Activated CD4-positive, CD25-positive, alpha-beta regulatory T cell (primary cell): Measurements from ENCODE around the gene SNAP47.

Source experiments
- DNase-seq, 4 experiments: peaks; one replicate each; lab custom pipeline; 2025; lab: John Stamatoyannopoulos, UW

Gene SNAP47

DNA sequence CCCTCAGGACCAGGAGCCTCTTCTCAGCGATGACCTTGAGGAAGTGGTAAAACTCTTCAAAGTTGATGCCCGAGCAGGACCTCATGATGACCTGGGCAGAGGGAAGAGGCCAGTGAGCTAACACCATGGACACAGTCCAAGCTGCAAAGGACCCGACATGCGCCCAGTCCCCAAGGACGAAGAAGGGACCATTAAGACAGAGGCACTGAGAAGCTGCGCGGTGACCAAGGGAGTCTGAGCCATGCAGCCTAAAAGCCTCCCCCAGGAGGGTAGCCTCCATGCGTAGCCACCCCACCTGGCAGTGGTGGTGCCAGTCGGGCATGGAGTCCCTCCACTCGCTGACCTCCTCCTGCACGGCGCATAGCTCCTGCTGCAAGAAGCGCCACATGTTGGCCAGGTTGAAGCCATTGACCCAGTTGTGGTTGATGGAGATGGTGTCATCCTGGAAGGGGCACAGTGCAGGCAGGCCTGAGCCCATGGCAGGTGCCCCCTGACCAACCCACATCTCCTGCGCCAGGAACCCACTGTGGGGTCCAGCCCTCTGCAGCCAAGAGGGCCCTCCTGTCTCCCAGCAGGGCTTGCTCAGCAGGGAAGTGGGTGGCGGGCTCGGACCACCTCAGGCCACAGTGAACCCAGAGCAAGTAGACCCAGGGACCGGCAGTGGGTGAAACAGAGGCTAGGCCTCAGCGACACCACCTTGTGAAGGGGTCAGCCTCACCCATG lies 2.5 kb upstream of the SNAP47 start:
- DNase-seq, result no peak

DNA sequence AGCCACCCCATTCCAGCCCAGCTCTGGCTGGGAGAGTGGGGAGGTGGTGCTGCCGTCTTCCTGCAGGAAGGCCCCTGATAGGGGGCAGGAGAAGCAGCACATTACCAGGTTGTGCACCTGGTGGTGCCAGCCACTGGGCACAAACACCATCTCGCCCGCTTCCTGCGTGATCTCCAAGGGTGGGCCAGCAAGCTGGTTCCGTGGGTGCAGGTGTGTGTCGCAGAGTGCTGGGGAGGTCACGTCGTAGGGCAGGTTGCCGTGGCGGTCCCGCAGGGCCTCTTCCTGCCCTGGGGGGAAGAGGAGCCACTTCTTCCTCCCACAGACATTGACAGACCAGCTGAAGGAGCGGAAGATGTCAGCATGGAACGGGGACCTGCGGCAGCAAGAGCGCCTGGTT lies 1.9 kb upstream of the SNAP47 start:
- no peak for DNase-seq

DNA sequence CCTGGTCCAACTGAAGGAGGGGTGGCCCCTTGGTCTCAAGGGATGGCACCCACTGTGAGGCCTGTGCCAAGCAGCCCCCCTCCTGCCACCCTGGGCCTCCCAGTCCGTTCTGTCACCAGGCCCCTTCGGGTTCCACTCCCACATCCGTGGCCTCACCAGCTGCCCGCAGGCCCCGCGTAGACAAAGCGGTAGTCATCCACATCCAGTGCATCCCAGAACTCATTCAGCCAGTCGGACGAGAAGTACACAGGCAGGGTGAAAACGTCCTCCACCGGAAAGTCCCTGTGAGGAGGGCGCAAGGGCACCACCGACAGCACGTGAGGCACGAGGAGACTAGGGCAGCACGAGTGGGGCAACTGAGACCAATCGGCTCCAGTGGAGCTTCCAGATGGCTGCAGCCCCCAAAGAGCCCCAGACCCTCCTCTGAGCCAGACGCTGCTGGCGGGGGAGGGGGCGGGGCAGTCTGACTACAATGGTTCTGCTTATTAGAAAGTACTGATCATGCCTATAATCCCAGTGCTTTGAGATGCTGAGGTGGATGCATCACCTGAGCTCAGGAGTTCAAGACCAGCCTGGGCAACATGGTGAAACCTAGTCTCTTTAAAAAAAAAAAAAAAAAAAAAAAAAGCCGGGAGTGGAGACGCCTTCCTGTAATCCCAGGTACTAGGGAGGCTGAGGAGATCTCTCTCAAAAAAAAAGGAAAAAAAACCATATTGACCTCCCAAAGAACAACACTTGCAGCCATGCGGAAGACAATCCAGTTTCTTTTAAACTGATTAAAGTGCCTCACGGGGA lies 1.3 kb upstream of the SNAP47 start:
- no peak for DNase-seq

DNA sequence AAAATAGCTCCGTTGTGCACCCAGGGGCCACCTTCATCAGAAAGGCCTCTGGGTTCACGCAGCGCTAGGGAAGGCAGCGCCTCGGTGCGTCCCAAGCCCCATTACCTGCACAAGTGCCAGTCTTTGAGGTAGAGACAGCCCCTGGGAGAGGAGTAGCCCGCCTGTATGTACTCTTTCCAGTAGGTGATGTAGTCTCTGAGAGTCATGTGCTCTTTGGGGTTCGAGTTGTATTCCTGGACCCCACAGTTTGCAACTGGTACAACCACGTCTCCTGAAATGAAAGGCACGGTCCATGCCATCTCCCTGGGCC lies 734 bp upstream of the SNAP47 start:
- DNase-seq, result no peak

DNA sequence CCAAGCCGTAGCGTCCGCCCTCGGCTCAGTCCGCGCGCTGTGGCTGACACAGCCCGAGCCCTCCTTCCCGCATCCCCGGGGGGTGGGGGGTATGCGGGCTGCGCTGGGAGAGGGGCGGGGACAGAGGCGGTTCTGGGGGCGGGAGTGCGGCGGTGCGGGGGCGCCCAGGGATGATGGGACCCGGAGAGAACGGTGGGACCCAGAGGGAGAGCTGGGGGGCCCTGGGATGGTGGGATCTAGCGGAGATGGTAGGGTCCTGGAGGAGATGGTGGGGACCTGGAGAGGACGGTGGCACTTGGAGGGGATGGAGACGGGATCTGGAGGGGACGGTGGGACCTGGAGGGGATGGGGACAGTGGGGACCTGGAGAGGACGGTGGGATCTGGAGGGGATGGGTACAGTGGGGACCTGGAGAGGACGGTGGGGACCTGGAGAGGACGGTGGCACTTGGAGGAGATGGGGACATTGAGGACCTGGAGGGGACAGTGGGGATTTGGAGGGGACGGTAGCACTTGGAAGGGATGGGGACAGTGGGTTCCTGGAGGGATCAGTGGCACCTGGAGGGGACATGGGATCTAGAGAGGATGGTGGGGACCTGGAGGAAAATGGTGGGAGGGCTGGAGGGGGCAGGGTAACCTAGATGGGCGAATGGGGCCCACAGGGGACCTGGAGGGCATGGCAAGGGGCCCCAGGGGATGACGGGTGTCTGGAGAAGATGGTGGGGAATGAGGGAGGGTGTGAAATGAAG lies 477 bp downstream of the SNAP47 start:
- DNase-seq, result no peak

DNA sequence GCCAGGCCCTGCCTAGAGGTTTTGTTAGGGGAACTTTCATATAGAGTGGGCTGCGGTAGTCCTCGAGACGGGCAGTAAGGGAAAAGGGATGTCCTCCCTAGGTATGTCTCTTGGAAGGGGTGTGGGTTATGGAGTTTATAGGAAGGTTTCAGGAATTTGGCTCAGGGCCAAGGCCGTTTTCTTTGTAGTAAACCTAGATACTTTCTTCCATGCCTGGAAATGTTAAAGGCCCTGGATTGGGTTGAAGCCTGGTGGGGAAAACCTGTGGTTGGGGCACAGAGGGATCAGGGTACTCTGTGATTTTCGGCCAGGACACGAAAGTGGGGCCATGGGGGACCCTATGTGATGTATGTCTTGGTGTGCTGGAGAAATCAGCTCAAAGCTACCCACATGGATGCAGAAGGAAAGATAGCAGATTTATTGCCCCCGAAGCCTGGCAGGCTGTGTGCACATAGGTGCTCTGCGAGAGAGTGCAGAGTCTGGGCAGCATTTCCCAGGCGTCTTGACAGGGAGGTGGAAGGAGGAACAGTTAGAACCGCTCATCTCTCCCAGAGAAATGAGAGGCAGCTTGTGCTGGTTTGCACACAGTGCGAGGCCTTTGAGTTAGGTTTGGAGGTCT lies 1.7 kb downstream of the SNAP47 start:
- DNase-seq, result no peak

DNA sequence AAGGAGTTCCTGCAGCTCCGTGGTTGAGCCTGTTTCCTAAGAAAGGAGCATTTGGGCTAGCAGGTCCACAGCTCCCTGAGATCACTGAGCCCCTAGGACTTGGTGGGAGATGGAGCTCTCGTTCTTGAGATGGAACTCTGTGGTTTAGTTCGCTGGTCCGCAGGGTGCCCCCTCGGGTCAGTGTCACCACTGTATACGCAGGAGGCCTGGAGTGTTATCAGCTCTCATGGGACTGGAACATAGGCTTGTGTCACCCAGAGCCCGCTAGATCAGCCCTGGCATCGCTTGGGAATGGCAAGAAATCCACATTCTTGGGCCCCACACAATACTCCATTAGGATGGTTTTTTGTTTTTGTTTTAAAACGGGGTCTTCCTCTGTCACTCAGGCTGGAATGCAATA lies 3.6 kb downstream of the SNAP47 start:
- no peak for DNase-seq

DNA sequence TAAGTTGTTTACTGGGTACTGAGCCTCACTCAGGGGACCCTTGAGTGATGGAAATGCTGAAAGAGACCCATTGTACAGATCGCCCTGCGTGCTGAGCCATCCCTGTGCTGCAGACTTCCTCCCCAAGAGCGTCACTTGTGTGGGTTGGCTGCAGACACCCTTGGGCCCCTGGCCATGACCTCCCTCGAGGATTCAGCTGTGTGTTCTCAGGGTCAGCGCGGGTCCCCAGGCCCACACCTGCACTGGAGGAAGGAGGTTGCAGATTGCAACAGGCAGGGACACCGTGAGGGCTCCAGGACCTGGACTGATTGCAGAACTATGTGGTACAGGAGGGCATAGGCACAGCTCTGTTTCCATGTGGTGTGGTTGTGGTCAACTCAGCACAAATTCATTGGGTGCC lies 4.4 kb downstream of the SNAP47 start:
- no peak for DNase-seq

DNA sequence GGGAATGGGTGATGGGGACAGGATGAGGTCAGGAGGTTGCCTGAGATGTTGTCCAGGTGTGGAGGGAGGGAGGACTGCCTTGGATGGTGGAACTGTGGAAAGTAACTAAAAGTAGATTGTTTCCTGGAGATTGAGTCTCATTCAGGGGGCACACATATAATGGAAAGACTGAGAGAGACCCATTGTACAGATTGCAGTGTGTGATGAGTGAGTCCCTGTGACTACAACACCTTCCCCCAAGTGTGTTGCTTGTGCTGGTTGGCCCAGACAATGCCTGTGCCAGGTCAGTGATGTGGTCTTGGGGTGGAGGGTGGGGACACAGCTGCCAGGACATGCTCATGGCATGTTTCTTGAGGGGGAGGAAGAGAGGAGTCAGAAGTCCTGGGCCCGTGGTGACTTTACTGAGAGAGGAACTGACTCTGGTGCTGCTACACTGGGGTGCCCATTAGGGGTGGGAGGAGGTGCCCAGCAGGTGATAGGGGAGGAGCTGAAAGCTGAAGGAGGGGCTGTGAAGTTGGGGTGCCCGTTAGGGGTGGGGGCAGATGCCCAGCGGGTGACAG lies 5.2 kb downstream of the SNAP47 start:
- no peak for DNase-seq

DNA sequence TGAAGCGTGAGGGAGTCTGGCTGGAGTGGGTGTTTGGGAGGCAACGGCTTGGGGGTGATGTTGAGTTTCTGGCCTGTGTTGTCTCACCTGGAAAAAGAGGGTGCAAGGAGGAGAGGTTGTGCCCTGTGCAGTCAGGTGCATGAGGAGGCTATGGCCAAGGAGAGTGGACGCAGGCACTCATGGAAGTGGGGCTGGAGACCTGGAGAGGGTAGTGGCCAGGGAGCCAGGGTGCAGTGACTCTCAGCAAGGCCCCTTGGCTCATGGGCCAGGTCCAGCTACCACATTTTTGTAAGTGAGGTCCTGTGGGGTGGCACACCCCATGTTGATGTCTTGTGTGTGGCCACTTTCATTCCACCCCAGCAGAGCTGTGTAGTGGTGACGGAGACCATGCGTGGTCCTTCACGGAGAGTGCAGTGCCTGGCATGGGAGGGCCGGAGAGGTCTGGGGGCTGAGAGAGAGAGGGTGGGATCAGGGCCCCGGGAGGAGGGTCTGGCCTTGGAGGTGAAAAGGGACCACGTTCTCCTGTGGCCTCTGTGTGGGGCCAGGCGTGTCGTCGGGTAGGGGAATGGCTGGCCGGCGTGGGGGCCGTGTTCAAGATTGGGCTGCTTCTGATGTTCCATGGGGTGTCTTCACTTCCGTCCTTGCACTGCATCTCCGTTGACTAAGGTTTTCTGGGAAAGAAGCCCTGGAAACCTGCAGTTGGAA lies 6.1 kb downstream of the SNAP47 start:
- no peak for DNase-seq

DNA sequence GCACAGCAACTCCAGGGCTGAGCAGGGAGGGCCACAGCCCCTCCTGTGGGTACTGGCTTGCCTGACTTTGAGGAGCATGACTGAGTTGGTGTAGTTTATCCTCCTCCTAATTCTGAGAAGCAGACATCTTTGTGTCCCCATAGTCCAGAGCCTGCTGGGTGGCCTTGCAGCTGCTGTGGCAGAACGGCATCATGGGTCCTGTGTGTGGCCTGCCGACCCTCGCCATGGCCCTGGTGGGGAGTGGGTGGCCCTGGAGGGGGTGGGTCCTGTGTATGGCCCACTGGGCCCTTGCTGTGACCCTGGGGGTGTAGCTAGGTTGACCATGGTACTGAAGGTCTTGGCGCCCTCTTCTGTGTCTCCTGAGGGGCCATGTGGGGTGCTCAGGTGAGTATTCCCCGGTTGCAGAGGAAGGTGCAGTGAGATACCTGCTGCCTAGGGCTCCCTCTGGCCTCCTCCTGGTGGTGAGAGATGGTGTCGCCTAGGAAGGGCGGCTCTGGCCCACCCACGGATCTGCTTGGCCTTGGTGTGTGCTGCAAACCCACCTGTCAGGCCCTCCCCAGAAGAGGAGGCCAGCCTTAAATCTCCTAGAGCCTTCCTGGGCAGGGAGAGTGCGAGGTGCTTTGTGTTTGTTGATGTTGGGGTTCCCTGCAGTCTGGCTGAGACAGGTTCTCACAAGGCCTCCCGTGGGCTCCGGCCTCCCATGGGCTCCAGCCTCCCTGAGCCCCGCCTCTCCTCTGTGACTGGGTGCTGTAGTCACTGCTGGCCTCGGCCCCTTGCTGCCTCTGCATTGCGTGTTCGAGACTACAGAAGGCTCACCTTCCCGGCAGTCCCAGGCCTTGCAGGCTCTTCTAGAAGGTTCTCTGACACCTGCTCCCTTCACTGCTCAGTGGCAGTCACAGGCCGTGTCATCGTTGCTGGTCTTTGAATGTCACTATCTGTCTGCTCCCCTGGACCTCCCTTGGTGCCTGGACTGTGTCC lies 7.8 kb downstream of the SNAP47 start:
- DNase-seq, result no peak

DNA sequence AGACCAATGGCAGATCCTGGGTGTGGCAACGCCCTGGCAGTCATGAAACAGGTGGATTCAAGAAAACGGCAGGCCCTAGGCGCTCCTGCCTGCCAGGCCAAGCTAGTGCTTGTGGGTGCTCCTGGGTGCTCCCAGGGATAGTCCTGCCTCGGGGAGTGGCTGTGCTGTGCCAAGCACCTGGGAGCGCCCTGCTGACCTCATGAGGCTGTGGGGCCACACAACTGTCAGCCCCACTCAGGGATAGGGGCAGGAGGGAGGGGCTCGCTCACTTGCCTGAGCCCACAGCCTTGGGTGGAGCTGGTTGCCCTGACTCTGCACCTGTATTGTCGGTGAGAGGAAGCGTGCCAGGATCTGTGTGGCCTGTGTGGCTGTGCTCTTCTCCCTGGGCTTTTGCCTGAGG lies 9.4 kb downstream of the SNAP47 start:
- DNase-seq, result no peak

DNA sequence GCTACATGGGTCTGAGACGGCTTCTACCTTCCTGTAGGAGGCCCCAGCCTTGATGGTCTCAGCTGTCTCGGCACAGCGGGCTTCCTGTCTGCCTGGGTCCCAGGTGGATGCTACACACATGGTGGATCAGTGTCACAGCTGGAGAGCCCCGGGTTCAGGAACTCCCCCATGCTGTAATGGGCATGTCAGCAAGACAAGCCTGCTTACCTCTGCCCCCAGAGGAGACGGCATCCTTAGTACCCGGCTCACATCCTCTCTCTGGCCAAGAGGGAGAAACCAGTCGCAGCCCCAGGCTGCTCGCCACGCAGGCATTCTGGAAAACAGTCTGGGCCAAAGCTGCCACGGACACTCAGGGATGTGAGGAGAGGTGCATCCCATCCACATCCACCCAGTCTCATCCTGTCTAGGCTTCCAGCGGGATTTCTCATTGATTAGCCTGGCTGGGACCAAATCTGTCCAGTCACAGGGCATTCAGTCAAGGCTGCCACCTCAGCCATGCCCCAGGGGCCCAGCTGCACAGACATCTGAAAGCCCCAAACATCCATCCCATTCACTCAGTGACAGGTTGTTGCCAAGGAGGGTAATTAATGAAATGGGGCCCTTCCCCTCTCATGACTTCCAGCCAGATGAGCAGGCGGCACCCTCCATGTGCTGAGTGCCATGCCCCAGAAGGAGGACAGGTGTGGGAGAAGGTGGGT lies 10.5 kb downstream of the SNAP47 start:
- no peak for DNase-seq

DNA sequence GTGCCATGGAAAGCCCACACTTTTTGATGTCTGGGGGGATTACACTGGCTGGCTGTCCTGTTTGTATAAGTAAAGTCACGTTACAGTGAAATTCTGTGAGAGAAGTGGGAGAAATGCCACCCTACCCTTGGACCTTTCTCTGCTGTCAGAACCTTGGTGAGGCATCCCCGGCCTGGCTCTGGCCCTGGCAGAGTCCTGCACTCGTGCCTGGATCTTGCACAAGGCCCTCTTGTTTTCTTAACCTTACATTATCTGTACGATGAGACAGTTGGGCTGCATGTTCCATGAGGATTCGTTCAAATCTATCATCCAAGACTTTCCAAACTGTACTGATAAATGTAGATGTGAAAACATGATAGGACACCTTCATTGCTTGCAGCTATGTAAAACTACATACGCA lies 11.4 kb downstream of the SNAP47 start:
- no peak for DNase-seq

DNA sequence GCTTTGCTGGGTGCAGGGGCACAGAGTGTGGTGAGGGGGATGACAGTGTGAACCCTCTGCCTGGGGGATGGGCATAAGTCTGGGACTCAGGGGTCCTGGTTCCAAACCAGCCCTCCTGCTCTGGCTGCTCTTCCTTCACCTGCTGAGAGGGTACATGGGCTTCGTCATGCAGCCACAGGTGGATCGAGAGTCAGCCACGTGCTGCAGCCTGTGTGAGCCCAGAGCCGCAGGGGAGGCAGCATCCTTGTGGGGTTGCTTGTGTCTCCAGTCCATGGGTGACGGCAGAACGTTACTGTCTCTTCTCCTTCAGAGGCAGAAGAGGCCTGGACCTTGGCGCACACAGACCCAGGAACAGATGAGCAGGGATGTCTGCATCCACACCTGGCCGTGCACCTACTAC lies 12.1 kb downstream of the SNAP47 start:
- DNase-seq, result no peak

DNA sequence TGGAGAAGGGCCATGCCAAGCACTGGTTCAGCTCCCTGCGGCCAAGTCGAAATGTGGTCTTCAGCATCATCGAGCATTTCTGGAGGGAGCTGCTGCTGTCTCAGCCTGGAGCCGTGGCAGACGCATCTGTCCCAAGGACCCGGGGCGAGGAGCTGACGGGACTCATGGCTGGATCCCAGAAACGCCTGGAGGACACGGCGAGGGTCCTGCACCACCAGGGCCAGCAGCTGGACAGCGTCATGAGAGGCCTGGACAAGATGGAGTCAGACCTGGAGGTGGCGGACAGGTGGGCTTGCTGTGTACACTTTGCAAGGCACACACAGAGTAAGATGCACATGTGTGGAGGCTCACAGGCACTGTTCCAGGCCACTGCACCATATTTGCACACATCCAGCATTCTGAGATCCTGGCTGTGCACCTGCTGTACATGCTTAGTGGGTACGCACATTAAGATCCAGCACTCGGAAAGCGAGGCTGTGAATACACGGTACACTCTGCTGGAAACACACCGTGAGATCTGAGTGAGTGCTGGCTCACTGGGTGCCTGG lies 12.8 kb downstream of the SNAP47 start:
- no peak for DNase-seq

DNA sequence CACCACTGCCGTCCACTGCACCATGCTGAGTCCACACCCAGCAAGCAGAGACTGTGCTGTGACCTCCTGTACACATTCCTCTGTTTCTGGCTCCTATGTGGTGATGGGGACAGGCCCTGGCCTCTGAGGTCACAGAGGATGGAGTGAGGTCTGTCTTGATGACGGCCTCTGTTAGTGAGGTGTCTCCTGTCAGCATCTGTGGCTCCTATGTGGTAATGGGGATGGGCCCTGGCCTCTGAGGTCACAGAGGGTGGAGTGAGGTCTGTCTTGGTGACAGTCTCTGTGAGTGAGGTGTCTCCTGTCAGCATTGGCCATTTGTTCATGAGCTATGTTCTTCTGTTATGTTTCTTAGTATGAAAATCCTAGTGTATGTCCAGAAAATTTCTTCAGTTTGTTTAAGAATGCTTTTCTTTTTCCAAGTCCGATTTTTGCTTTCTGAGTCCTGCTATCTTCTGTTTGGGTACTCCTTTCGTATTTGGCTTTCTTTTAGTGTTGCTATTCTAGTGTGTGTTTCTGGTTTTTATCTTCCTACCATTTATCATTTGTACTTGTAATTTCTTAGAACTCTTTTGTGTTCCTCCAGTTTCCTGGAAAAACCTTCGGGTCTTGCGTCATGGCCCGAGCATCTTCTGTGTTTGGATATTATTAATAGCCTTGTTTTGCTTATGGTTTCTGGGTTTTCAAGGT lies 13.4 kb downstream of the SNAP47 start:
- DNase-seq, result no peak

DNA sequence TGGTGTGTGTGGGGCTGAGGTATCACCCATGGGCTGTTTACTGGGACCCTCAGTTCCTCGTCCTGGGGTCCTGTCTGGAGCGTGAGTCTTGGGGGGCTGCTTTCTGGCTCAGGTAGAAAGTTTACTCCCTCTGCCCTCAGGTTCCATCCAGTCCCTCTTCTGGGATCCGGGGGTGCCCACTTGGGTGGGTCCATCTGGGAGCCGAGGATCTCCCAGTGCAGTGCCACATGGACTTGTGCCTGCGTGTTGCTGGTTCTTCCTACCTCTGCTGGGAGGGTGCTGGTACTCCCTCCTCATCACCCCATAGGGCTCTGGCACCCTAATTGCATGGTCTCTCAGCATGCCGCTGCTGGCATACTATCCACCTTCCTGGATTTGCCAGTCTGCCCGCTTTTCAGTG lies 14.0 kb downstream of the SNAP47 start:
- no peak for DNase-seq
